NCI-H146 treated with DMSO at 0.1 percent for 48 hours (cell line): ENCODE data around the gene NWD2.

Source experiments
- DNase-seq: peaks from one replicate; lab custom pipeline; 2025; ENCODE audit not compliant: unreplicated experiment; lab: John Stamatoyannopoulos, UW

Gene NWD2

GRCh38 chr4:37437163-37437562 is 192.6 kb downstream of the NWD2 start:
- DNase-seq, result no peak

- no peak for DNase-seq
Measured at GRCh38 chr4:37438564-37439279, 194.2 kb downstream of the NWD2 start.

DNA sequence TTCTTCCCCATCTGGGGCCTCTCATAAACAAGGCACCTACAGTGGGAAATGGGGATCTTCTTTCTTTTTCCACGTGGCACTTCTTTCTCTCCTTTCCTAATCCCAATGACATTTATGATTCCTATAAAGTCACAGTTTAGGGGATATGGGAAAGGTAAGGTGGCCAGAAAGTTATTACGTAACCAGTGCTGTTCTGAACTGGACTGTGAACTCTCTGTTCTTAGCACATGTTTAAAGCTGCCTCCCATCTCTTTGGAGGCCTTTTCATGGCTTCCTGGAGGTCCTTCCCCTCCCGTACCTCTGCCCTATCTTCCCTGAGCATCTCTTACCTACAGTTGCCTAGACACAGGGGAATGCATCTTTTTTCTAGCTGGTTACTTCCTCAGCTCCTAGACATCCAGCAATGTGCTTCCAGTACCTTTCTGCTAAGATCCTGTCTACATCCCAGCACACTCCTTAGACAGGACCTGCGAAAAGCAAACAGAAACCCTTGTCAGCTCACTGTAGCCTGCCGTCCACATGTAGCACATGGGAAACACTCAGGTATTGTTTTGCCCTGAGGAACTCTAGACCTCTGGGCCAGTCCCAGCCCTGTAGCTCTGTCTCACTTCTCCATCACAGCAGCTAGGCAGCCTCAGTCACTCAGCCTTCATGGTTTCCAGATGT is 195.4 kb downstream of the NWD2 start:
- no peak for DNase-seq

- no peak for DNase-seq
Measured at GRCh38 chr4:37440501-37440900, 196.0 kb downstream of the NWD2 start.

DNA sequence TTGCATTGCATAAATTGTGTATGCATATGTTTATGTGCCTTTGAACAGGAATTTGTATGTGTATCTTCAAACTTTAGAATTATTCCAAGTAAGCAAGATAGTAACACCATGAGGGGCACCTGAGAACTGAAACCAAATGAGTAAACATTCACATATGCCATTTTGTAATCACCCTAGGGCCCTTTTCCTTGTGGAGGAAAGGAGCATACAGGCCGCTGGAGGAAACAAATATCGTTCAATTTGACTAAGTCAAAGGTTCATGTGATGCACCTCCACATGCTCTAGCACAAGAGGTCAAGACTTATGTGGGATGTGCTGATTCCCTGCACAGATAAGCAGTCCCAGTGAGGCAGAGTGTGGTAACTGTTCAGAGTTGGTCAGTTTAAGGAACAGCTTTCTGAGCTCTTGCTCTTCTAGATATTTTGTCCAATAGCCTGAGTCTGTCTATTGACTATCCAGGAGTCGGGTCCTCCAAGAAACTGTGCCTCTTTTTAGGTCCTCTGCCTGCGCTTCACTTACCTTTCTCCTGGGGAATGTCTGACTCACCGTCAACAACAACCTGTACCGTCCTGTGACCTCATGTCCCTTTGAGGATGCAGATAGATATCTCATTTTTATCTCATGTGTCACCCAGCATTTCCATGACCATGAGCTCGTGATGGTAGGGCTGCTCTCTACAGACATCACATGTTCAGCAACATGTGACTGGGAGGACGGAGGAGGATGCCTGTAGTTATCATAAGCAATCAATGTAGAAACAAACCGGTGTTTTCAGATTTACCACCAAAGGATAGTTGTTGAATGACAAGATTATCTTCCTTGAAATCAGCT is 196.9 kb downstream of the NWD2 start:
- DNase-seq, result no peak

GRCh38 chr4:37442062-37442323 is 197.4 kb downstream of the NWD2 start:
- no peak for DNase-seq

- DNase-seq, result no peak
Measured at GRCh38 chr4:37443137-37443536, 198.6 kb downstream of the NWD2 start.

DNA sequence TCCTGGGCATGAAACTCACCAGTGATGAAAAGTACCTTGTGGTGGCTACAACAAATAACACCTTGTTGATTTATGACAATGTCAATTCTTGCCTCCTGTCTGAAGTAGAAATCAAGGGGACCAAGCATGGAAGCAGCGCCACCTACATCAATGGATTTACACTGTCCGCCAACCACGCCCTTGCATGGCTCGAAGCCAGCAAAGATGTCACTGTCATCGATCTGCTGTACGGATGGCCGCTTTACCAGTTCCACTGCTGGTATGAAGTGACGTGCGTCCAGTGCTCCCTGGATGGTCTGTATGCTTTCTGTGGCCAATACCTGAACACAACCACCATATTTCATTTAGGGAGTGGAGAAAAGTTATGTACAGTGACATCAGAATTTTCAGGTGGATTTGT is 200.5 kb downstream of the NWD2 start:
- no peak for DNase-seq

- DNase-seq, result no peak
Measured at GRCh38 chr4:37446016-37446415, 201.5 kb downstream of the NWD2 start.

GRCh38 chr4:37447886-37448285 is 203.3 kb downstream of the NWD2 start:
- no peak for DNase-seq

DNA sequence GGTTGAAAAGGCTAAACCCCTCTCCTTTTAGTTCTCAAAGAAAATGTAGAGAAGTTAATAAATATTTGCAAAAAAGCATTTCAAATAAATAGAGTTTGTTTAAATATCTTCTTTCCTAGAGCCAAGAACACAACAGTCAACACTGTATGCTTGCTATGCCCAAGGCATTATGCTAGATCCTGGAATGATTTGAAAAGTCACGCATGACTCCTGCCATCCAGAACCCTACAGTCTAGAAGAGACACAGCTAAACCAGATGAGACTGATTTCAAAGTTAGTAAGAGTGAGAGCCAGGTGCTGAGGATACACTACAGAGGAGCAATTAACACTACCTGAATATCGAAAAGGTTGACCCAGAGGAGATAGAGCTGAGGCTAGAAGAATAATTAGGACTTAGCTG is 205.8 kb downstream of the NWD2 start:
- DNase-seq, result no peak

DNA sequence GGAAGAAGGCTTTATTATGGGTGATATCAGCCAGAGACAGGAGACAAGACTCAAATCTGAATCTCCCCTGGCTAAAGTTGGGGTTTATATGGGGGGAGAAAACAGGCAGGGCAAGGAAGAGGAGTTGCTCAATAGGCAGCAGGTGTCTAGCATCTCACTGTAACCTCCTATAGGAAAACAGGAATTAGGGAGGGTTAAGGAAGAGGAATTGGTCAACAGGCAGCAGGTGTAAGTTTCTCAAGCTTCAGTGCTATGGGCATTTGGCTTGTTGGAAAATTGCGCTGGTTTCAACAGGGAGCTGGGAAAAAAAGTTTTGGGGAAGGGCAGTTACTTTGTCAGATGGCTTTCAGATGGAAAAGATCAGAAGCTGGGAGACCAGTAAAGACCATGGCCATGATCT is 206.4 kb downstream of the NWD2 start:
- no peak for DNase-seq

DNA sequence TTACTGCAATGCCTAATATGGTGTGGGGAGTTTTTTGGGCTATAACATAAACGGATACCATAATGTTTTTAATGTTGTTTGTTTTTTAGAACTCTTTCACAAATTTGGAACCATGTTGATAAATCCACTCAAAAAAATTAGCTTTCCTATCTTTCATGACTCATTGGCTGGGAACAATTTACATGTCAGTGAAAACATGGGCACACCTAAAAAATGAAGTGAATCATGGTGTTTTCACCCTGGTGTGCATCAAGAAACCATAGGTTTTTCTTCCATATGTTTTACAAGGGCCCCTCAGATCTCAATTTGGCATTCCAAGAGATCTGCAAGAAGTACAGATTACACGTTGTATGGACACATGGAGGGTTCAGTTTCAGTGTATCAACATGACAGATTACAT is 207.1 kb downstream of the NWD2 start:
- no peak for DNase-seq

GRCh38 chr4:37452952-37453280 is 208.4 kb downstream of the NWD2 start:
- DNase-seq, result peak; percentile 35

DNA sequence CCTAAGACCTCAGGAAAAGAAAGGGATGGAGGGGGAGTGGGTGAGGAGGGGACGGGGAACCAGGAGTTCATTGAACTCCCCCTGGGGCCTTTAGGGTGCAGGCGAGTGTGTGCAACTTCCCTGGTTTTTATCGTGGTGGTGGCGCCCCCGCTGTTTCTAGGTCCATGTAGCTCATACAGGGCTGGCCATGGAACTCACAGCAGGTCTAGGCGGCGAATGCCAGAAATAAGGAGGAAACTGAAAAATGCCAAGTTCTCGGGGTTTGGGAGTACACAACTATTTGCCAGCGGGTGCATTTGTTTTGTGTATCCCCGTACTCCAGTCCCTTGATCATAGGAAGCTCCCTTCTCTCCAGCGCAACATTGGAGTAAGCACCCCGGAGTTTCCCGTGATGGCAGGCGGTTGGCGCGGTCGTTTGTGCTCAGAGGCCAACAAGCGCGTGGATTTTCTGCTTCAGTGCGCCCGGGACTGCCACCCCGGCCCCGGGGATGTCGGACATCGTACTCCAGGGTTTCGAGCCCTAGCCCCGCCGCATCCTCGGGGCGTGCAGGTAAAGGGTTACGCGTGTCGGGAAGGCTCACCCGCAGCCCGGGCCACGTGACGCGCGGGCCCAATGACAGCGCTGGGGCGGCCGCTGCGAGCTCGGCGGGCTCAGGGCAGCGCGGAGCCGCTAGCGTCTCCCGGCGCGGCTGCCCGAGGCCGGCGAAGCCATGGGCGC is 208.9 kb downstream of the NWD2 start:
- no peak for DNase-seq

DNA sequence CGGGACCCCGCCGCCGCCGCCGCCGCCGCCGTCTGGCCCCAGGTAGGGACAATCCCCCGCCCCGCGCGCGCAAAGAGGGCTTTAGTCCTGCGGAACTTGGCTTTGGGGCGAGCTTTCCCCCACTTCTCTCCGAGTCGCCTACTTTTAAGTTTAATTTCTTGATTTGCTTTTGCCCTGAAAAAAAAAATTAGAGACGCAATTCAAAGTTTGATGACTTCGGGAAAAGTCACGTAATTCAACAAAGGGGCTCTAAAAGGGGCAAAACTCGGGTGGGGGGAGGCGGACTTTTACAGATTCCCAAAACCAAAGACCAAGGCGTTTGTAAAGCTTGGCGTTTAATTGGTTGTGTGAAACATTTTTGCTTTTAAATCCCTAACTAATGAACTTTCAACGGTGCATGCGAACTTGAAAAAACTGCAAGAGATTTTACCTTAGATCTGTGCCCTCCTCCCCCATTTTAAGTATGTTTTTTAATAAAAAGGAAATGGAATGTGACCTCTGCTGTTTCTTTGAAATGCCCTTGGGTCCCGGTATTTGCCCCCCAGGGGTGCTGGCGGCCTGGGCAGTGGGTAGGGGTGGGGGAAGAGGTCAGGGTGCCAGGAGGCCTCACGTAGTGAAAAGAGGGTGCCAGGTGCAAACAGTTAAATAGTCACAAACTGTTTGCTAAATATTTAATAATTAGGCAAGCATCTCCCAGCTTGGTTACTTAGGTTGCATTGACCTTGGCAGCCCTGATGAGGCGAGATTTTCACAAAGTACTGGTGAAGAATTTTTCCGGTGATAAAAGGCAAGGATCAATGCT is 209.7 kb downstream of the NWD2 start:
- no peak for DNase-seq

- no peak for DNase-seq
Measured at GRCh38 chr4:37455301-37456131, 211.0 kb downstream of the NWD2 start.

DNA sequence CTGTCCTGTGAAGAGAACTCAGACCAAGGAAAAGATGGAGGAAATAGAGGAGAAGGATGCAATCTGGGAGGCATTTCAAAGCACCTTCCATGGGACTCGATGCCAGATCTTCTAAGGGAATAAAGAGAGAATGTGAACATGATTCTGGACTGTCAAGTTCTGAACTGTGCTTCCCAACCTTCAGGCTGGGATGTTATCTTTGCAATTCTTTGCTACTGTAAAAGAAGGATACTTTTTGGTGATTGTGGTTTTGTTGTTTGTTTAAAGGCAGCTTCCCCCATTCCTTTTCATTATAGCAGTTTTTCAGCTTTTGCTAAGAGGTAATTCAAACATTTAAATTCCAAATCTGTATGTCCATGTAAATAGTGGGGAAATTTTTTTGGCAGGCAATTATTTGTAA is 217.3 kb downstream of the NWD2 start:
- no peak for DNase-seq

DNA sequence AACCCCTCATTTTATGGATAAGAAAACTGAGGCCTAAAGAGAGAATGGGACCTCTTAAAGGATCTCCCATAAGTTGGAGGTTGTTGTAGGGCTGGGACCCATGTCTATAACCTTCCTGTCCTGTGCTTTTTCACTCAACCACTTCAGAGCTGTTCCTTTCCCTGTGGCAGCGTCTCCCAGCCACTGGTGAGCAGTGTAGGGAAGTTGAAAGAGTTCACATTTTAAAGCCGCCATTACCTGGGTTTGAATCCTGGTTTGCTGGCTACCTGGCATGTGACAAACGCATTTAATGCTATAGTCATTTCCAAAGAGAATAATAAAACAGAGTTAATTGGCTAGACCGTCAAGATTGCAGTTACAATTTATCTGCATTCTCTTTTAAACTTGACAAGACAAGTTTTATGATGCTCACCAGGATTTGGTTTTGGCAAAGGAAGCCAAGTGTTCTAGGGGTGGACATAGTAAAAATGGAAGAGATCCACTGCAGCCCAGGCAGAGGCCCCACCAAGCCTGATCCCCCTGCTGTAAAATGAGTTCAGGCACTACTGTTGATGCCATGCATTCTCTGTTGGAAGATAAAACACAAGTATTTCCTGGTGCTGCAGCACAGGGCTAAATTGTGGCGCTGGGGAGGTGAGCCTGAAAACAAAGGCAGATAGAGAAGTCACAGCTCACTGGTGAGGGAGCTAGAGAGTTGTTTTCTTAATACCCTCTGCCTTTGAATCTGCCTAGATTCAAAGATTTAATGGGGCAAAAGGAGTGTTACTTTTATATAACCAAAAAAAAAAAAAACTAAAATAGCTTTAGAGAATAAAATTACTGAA is 218.7 kb downstream of the NWD2 start:
- DNase-seq, result no peak
